ENCODE measurements around the gene UBE2M.

Gene UBE2M

DNA sequence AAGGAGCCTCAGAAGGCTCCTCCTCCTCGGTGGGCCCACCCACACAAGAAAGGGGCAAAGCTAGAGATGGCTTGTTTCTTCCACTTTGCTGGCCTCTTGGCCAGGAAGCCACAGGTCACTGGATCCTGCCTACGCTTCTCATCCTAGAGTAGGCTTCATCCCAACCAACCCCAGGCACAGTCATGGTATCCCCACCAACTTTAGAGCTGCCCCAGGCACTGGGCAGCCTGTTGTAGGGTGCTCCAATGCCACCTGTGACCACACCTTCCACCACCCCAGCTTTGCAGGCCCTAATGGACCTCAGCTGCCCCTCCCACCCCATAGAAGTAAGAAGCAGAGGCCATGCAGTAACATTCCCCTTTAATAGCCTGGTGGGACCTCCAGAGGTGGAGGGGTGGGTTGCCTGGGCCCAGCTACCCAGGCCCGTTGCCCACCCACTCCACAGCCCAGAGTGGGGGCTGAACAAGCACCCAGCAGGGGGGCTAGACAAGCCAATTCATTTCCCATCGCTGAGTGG is 3.0 kb downstream of the UBE2M start:
- peaks cover 61% of the 10 kb centered on the region for H3K36me3 Mint-ChIP-seq
- peak overlapping the region; percentile 94 for H3K27ac Mint-ChIP-seq

DNA sequence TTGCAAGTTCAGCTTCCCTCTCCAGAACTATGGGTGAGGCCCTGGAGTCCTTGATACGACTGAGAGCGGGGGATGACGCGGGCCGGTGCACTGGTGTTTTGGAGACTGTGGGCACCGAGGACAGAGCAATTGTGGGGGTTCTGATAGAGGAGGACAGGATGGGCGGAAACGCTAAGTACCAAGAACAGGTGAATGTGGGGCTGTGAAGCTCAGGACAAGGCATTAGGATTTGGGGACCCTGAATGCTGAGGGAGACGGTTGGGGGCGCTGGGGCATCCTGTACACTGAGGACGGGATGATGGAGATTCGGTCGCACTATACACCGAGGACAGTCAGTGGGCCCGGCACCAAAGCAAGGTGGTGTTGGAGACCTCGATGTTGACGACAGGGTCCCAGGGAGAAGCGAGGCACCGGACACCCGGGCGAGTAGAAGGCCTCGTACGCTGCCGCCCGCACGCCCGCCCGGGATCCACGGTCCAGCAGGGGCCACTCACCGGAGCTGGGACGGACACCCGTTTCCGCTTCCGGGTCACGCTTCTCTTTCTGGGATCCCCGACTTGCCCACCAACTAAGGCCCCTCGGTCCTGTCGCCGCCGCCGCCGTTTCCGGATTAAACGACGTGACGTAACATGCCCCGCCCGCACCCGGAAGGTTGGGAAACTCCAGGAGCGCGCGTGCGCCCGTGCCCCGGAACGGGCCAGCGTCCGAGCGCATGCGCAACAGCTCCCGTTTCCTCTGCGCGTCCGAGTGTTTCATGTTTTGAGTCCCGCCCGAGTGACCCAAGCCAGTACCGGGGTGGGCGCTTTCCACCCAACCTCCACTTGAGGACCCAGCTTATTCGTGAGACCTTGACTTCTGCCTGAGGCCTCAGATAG is 3.7 kb downstream of the UBE2M start, which contains the start of gene CHMP2A:
TSS of gene CHMP2A (minus strand) at position 612 of the 875 bp plus-strand sequence. CDS start 893 bp downstream, outside the sequence.
- H3K9me3 Mint-ChIP-seq = no peaks in the 10 kb centered on the region
- peaks cover 64% of the 10 kb centered on the region for H3K36me3 Mint-ChIP-seq
- peaks cover 54% of the 10 kb centered on the region for H3K4me1 Mint-ChIP-seq
- H3K27me3 Mint-ChIP-seq = no peaks in the 10 kb centered on the region
- CTCF ChIA-PET = interaction anchor here (0.7 to 3.0 kb wide), 6 partner anchors 18 to 41 kb away, joined by 3 to 21 read pairs (median 4); partner anchors contain the start of gene ZBTB45
- H3K4me3 Mint-ChIP-seq = peak within 1 kb of the TSS; percentile 96
- H3K27ac Mint-ChIP-seq = peak within 1 kb of the TSS; percentile 94
- DNase-seq = peak; percentile 98

More for the DNA sequence above, 3.0 kb downstream of the UBE2M start:
- CTCF ChIA-PET = interaction anchor here (0.7 to 3.0 kb wide), 6 partner anchors 17 to 41 kb away, joined by 3 to 21 read pairs (median 4); partner anchors contain the start of gene ZBTB45
- no peak for DNase-seq
- peaks cover 59% of the 10 kb centered on the region for H3K4me1 Mint-ChIP-seq
- H3K4me3 Mint-ChIP-seq = peak overlapping the region; percentile 94
- no peaks in the 10 kb centered on the region for H3K9me3 Mint-ChIP-seq
- no peaks in the 10 kb centered on the region for H3K27me3 Mint-ChIP-seq

DNA sequence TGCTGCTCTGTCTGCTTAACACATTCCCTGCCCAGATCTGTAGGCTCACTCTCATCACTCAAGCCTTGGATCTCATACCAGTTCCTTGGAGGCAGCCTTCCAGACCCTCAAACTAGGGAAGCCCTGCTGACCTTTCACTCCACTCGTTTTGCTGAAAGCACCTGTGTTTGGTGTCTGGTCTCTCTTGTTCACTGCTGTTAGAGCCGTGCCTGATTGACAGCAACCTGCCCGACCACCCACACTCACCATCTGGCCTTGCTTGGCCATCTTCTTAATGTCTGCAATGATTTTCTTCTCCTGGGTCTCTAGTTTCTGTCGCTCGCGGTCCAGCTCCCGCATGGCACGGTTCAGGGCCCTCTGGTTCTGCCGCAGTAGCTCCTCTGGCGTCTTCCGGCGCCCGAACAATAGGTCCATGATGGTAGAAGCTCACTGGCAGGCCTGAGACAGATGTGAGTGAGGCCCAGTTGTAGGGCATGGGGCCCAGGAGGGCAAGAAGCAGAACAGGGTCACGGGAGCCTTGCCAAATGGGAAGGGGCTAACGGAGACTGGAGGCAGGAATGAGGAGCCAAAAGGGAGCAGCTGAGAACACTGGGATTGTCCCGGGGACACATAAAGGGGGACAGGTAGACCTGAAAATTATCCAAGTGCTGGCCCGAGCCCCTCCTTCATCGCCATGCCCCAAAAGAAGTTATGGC is 4.5 kb downstream of the UBE2M start:
- CTCF ChIA-PET = interaction anchor here (1.1 to 3.0 kb wide), 3 partner anchors 22 to 37 kb away, joined by 3 to 21 read pairs (median 4); partner anchors contain the start of gene ZBTB45
- Mint-ChIP-seq H3K36me3 (peaks cover 63% of the 10 kb centered on the region), H3K27me3 (no peaks in the 10 kb centered on the region), H3K4me3 (peak overlapping the region; percentile 94), H3K9me3 (no peaks in the 10 kb centered on the region), H3K27ac (peak overlapping the region; percentile 94), H3K4me1 (peaks cover 47% of the 10 kb centered on the region)
- no peak for DNase-seq

DNA sequence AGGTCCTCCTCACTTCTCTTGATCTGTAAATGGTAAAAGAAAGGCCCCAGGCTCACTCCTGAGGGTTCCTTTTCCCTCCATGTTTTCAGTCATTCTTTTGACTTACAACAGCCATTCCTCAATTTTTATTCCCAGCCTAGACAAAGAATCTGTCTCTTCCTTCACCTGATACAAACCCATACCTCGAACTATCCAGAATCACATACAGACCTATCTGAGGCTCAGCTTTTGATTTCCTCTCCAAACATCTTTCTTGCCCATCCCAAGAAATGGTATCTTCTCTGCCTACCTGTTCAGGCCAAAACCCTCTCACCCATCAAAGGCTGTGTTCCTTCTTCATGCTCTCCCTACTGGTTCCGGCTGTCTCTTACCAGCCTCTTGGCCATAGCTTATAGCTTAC is 5.8 kb downstream of the UBE2M start:
- no peak for DNase-seq
- CTCF ChIA-PET = no interaction called here
- H3K4me1 Mint-ChIP-seq = peaks cover 46% of the 10 kb centered on the region
- peak overlapping the region; percentile 25 for H3K4me3 Mint-ChIP-seq
- H3K9me3 Mint-ChIP-seq = no peaks in the 10 kb centered on the region
- no peaks in the 10 kb centered on the region for H3K27me3 Mint-ChIP-seq
- H3K27ac Mint-ChIP-seq = peak overlapping the region; percentile 35
- H3K36me3 Mint-ChIP-seq = peaks cover 63% of the 10 kb centered on the region

DNA sequence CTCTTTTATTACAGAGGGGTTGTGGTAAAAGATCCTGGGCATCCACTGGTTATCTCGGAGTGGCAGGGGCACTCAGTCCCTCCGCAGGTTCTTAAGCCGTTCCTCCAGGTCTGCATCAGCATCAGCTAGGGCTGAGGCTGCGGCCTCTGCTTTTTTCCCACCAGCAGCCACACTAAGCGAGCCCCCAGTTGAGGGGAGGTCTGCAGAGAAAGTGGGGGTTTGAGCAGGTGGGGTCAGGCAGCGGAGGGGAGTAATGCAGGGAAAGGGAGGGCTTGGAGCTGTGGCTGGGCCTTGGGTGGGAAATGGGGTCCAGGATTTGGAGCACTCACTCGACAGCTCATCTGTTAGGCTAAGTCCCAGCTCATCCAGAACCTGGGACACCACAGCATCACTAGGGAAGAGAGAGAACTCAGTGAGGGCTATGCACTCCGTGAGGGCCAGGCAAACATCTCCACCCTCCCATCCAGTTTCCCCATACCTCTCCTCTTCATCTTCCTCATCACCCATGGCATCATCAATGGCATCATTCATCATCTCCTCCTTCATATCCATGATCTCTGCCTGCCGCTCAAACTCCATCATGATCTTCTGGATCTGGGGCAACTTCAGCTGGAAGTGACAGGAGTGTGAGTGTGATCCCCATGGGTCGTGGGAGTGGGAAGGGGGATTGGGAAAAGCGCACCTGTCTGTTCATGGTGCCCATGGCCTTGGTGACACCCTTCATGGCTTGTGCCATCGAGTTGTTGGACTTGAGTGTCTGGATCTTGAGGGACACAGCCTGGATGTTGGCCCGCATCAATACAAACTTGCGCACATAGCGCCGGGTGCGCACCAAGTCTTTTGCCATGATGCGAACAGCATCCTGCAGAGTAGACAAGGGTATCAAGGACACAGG is 6.6 kb downstream of the UBE2M start:
- CTCF ChIA-PET = interaction anchor here (1.4 kb wide), 1 partner anchor 29 kb away, joined by 4 read pairs; no protein-coding TSS in a partner anchor
- Mint-ChIP-seq H3K36me3 (peaks cover 62% of the 10 kb centered on the region), H3K27me3 (no peaks in the 10 kb centered on the region), H3K4me3 (peak overlapping the region; percentile 25), H3K4me1 (peaks cover 48% of the 10 kb centered on the region), H3K27ac (no peak overlapping the region), H3K9me3 (no peaks in the 10 kb centered on the region)
- DNase-seq = no peak

DNA sequence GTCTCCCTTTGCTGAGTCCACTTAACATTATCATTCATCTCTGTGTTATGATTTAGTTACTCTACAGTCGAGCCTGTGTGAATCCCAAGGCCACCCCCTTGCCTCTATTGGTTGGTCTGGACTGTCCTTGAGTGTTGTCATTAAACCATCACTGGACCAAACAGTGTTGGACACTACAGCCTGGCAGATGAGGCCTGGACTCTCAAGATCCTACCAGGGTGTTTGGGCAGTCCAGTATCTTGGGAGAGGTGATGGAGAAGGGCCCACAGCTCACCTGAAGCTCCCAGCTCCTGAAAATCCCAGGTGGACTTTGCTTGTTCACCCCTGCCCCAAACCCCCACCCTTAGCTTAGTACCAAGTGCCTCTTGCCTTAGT is 7.3 kb downstream of the UBE2M start:
- Mint-ChIP-seq H3K4me1 (peaks cover 48% of the 10 kb centered on the region), H3K27ac (no peak overlapping the region), H3K9me3 (no peaks in the 10 kb centered on the region), H3K4me3 (no peak overlapping the region), H3K36me3 (peaks cover 62% of the 10 kb centered on the region), H3K27me3 (no peaks in the 10 kb centered on the region)
- DNase-seq = no peak
- CTCF ChIA-PET = interaction anchor here (1.4 kb wide), 1 partner anchor 30 kb away, joined by 4 read pairs; no protein-coding TSS in a partner anchor

DNA sequence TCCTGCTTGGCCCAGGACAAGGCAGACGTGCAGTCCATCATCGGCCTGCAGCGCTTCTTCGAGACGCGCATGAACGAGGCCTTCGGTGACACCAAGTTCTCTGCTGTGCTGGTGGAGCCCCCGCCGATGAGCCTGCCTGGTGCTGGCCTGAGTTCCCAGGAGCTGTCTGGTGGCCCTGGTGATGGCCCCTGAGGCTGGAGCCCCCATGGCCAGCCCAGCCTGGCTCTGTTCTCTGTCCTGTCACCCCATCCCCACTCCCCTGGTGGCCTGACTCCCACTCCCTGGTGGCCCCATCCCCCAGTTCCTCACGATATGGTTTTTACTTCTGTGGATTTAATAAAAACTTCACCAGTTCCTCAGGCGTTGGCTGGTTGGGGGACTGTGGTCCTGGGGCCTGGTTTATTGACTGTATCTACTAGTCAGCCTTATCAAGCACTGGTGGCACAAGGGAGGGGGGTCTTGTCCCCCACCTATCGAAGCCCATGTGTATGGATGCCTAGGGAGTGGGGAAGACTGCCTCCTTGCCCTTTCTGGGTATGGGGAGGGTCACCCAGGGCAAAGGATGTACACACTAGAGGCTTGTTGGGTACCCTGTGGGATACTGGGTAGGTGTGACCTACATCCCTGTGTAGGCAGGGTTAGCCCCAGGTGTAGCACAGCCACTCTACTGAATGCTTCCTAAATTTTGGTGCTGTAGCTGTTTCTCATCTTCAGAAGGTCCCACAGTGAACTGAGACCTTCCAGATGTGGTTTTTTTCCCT is 7.9 kb downstream of the UBE2M start:
- no peak for DNase-seq
- no peak overlapping the region for H3K27ac Mint-ChIP-seq
- peaks cover 66% of the 10 kb centered on the region for H3K36me3 Mint-ChIP-seq
- no peaks in the 10 kb centered on the region for H3K27me3 Mint-ChIP-seq
- H3K4me3 Mint-ChIP-seq = no peak overlapping the region
- H3K9me3 Mint-ChIP-seq = no peaks in the 10 kb centered on the region
- CTCF ChIA-PET = interaction anchor here (1.4 kb wide), 1 partner anchor 31 kb away, joined by 4 read pairs; no protein-coding TSS in a partner anchor
- peaks cover 52% of the 10 kb centered on the region for H3K4me1 Mint-ChIP-seq

DNA sequence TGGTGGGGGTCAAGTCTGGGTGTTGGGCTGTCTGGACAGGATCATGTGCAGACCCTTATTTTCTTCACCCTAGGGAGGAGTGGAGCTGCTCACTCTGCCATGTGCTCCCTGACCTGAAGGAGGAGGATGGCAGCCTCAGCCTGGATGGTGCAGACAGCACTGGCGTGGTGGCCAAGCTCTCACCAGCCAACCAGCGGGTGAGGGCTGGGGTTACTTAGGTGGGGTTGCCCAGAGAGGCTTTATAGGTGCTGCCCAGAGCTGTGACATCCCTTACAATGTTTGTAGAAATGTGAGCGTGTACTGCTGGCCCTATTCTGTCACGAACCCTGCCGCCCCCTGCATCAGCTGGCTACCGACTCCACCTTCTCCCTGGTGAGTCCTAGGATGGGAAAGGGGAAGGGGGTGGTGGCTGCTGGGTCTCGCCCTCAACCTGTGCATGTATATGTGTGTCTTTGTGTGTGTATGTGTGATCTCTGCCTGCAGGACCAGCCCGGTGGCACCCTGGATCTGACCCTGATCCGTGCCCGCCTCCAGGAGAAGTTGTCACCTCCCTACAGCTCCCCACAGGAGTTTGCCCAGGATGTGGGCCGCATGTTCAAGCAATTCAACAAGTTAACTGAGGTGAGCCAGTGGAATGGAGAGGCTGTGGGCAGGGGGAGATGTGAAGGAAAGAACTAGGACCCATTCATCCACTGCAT is 8.6 kb downstream of the UBE2M start:
- peaks cover 67% of the 10 kb centered on the region for H3K36me3 Mint-ChIP-seq
- no peak overlapping the region for H3K27ac Mint-ChIP-seq
- no peaks in the 10 kb centered on the region for H3K9me3 Mint-ChIP-seq
- CTCF ChIA-PET = interaction anchor here (1.5 kb wide), 1 partner anchor 30 kb away, joined by 7 read pairs; the partner anchor contains the start of gene ZBTB45
- peaks cover 47% of the 10 kb centered on the region for H3K4me1 Mint-ChIP-seq
- no peak for DNase-seq
- H3K4me3 Mint-ChIP-seq = no peak overlapping the region
- H3K27me3 Mint-ChIP-seq = no peaks in the 10 kb centered on the region

DNA sequence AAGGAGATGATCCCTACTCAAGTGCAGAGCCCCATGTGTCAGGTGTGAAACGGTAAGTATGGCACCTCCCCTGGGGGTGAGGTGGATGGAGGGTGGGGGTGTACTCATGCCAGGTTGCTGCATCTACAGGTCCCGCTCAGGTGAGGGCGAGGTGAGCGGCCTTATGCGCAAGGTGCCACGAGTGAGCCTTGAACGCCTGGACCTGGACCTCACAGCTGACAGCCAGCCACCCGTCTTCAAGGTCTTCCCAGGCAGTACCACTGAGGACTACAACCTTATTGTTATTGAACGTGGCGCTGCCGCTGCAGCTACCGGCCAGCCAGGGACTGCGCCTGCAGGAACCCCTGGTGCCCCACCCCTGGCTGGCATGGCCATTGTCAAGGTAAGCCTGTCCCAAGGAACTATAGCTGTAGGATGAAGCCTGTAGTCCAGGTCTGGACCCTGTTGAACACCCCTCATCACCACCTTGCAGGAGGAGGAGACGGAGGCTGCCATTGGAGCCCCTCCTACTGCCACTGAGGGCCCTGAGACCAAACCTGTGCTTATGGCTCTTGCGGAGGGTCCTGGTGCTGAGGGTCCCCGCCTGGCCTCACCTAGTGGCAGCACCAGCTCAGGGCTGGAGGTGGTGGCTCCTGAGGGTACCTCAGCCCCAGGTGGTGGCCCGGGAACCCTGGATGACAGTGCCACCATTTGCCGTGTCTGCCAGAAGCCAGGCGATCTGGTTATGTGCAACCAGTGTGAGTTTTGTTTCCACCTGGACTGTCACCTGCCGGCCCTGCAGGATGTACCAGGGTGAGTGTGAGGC is 9.3 kb downstream of the UBE2M start:
- Mint-ChIP-seq H3K4me3 (no peak overlapping the region), H3K27me3 (peaks cover 4% of the 10 kb centered on the region), H3K9me3 (no peaks in the 10 kb centered on the region), H3K4me1 (peaks cover 42% of the 10 kb centered on the region), H3K36me3 (peaks cover 63% of the 10 kb centered on the region), H3K27ac (no peak overlapping the region)
- DNase-seq = no peak
- CTCF ChIA-PET = interaction anchor here (1.5 kb wide), 1 partner anchor 29 kb away, joined by 7 read pairs; the partner anchor contains the start of gene ZBTB45

DNA sequence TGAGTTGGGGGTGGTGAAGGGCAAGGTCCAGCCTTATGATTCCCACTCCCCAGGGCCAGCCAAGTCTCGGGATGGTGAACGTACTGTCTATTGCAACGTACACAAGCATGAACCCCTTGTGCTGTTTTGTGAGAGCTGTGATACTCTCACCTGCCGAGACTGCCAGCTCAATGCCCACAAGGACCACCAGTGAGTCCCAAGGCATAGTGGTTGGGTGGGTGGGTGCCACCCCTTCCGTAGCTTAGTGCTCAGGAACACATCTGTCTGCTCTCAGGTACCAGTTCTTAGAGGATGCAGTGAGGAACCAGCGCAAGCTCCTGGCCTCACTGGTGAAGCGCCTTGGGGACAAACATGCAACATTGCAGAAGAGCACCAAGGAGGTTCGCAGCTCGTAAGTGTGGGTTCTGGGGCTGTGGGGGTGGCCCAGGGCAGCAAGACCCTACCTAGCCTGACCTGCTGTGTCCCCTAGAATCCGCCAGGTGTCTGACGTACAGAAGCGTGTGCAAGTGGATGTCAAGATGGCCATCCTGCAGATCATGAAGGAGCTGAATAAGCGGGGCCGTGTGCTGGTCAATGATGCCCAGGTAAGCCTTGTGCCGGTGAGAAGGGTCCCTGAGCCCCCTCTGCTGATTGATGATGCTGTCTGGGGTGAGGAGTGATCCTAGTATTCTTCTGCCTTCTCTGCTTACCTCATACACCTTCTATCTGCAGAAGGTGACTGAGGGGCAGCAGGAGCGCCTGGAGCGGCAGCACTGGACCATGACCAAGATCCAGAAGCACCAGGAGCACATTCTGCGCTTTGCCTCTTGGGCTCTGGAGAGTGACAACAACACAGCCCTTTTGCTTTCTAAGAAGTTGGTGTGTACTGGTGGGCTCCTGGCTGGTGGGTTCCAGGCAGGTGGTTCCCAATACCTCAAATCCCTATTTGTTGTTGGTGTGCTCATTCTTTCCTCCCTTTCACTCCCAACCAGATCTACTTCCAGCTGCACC is 10.8 kb downstream of the UBE2M start:
- Mint-ChIP-seq H3K36me3 (peaks cover 54% of the 10 kb centered on the region), H3K27ac (peak overlapping the region; percentile 67), H3K27me3 (peaks cover 17% of the 10 kb centered on the region), H3K9me3 (no peaks in the 10 kb centered on the region), H3K4me3 (no peak overlapping the region), H3K4me1 (peaks cover 43% of the 10 kb centered on the region)
- no peak for DNase-seq
- CTCF ChIA-PET = no interaction called here

DNA sequence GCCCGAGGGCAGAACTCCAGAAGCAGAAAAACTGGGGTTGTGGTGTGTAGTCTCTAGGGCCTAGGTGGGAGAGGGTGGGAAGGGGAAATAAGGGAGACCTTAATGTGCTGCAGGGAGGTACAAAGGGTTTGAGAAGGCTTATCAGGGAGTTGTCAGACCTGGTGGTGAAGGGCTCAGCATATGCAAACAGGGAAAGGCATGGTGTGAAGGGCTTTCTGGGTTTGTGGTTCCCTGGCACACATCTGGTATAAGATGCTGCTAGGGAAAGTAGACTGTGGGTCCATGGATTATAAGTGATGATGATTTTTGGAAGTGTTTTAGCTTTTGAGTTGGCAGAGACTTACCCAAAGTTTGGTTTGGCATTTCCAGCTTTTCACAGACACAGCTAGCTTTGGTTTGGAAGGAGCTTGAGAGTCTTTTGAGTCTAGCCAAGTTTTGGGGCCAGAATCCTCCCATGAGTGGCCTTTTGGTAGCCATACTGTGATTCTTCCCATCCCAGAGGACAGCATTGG is 12.3 kb downstream of the UBE2M start:
- peak overlapping the region; percentile 97 for H3K4me3 Mint-ChIP-seq
- DNase-seq = no peak
- peak overlapping the region; percentile 89 for H3K27ac Mint-ChIP-seq
- H3K27me3 Mint-ChIP-seq = peaks cover 32% of the 10 kb centered on the region
- CTCF ChIA-PET = interaction anchor here (0.9 kb wide), 1 partner anchor 32 kb away, joined by 3 read pairs; no protein-coding TSS in a partner anchor
- H3K9me3 Mint-ChIP-seq = no peaks in the 10 kb centered on the region
- peaks cover 44% of the 10 kb centered on the region for H3K36me3 Mint-ChIP-seq
- H3K4me1 Mint-ChIP-seq = peaks cover 42% of the 10 kb centered on the region

Data from activated naive CD4-positive, alpha-beta T cell treated with anti-CD3 and anti-CD28 coated beads, Interleukin-2, amount 10 ng/mL, durations not matched to agents 7 days and 5 days (primary cell).